Measurements from ENCODE around the gene SMC4. TPM values are rescaled to one million over a fixed set of nuclear protein-coding genes. Genes with fewer than 3 reads are reported as not detected.

The SMC4 gene
- total and polyA plus RNA-seq, 10 of the 15 experiments (the other 5 are each of a cell fraction or from before 2014, with no cell fraction given), result 75.6 to 288 (median 136) TPM

- Histone ChIP-seq H3K9ac (ENCODE audit: control insufficient read depth, insufficient read depth, low read length) (peak overlapping the region; percentile 98), H3K9me3 (replicated peaks; ENCODE audit: control insufficient read depth, insufficient read depth, low read length) (no peaks in the 10 kb centered on the region), H4K20me1 (ENCODE audit: control insufficient read depth, insufficient read depth) (no peaks in the 10 kb centered on the region), H3K4me1 (ENCODE audit: control insufficient read depth, insufficient read depth, low read length) (no peaks in the 10 kb centered on the region), H3K27ac (ENCODE audit: control insufficient read depth, insufficient read depth) (peak overlapping the region; percentile 90), H3K4me3 (peak overlapping the region; percentile 99), H3K4me2 (ENCODE audit: control insufficient read depth, insufficient read depth) (peak overlapping the region; percentile 83), H2AFZ (ENCODE audit: control insufficient read depth, low read depth, low read length) (no peak overlapping the region; the same call in 1 of the 2 replicates), H3K36me3 (ENCODE audit: control insufficient read depth in 2 of 2, insufficient read depth in 2 of 2, low read length in 1 of 2) (no peaks in the 10 kb centered on the region; a peak in 1 of 4 replicates), H3K27me3 (replicated peaks in 1 of 2; ENCODE audit: control insufficient read depth in 2 of 2, insufficient read depth in 2 of 2, low read length in 1 of 2) (no peaks in the 10 kb centered on the region), H3K79me2 (ENCODE audit: control insufficient read depth, insufficient read depth, low read length) (peaks cover 88% of the 10 kb centered on the region)
- TSS peak; percentile 54 for BruUV-seq (replicated peaks)
- CTCF ChIA-PET, result interaction anchor here (0.7 to 3.5 kb wide), 5 partner anchors 12 to 516 kb away, joined by 3 to 29 read pairs (median 3); partner anchors contain the start of gene TRIM59
- TF ChIP-seq EGR1 (IDR thresholded peaks at IDR 0.05; ENCODE audit: borderline replicate concordance in 1 of 2, low read depth in 2 of 2, low read length in 2 of 2) (no peak), SIX5 (IDR thresholded peaks at IDR 0.05; ENCODE audit: low read depth, low read length, severe bottlenecking) (no peak), IRF5 (IDR thresholded peaks at IDR 0.05; ENCODE audit: borderline replicate concordance) (no peak), MTA3 (IDR thresholded peaks at IDR 0.05; ENCODE audit: borderline replicate concordance, low read length) (no peak), HSF1 (IDR thresholded peaks at IDR 0.05; ENCODE audit: low read depth, low read length) (no peak), ASH2L (IDR thresholded peaks at IDR 0.05; ENCODE audit: borderline replicate concordance, low read depth) (no peak)
- TF ChIP-seq, protein P1, sequence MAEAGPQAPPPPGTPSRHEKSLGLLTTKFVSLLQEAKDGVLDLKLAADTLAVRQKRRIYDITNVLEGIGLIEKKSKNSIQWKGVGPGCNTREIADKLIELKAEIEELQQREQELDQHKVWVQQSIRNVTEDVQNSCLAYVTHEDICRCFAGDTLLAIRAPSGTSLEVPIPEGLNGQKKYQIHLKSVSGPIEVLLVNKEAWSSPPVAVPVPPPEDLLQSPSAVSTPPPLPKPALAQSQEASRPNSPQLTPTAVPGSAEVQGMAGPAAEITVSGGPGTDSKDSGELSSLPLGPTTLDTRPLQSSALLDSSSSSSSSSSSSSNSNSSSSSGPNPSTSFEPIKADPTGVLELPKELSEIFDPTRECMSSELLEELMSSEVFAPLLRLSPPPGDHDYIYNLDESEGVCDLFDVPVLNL (IDR thresholded peaks at IDR 0.05; ENCODE audit: low read depth, low read length), result peak; percentile 49; the same call in 1 of the 2 replicates
- RAD21 ChIA-PET (ENCODE audit: unreplicated experiment), result interaction anchor here (1.3 to 2.7 kb wide), 3 partner anchors 9 to 48 kb away, joined by 4 to 14 read pairs (median 4); partner anchors contain the start of gene TRIM59
- intact Hi-C loops (cut with micrococcal nuclease; ENCODE audit: unreplicated experiment) (loop anchor here (5.0 kb wide), 1 partner anchor 389 kb away; no protein-coding TSS in a partner anchor), in situ Hi-C loops (cut with MboI) (no loop called here)
- no peak for DNase-seq (ENCODE audit: low read depth, low spot score)
- SMC1A ChIA-PET (ENCODE audit: uncharacterized antibody, unreplicated experiment), result interaction anchor here (1.2 to 5.0 kb wide), 5 partner anchors 8 to 48 kb away, joined by 3 to 33 read pairs (median 6); partner anchors contain the start of gene TRIM59
- WGBS (ENCODE audit: insufficient coverage, insufficient replicate concordance, low lambda C conversion rate, missing lambda C conversion rate), result 2% methylated on average over 16 of the region's 16 CpGs
- peak; percentile 11; the same call in 2 of the 3 replicates for ATAC-seq
- POLR2A ChIA-PET, result interaction anchor here (0.6 to 1.4 kb wide), 6 partner anchors 10 to 97 kb away, joined by 3 to 11 read pairs (median 4); partner anchors contain the start of gene TRIM59
- FAIRE-seq, result no peak
These were observed 2.0 kb downstream of the SMC4 start for GRCh38 chr3:160401291-160402095.

All from GM12878 (cell line).